ENCODE results near the gene SMIM24.

DNA sequence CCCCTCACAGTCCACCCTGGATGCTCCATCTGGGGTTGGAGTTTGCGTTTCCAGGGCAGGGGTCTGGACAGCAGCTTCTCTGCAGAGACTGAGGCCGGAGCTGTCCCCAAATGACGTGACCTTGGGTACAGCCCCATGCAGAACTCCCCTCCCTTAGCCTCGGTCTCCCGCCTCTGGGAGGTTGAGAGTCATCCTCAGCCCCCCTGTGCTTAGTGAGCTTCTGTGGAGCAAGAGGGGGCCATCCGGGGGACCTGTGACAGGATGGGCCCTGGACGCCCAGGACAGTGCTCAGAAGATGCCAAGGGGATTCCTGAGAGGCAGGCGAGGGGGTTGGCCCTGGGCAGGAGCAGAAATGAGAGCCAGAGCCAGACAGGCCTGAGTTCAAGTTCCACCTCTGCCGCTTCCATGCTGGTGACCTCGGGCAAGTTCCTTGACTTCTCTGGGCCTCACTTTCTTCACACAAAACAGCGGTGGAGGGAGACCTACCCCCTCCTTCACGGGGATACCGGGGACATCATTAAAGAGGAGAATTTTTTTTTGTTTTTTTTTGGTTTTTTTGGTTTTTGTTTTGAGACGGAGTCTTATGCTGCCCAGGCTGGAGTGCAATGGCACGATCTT is 20.3 kb downstream of the SMIM24 start:
- TF ChIP-seq CEBPB (IDR thresholded peaks at IDR 0.05): no peak
- TF ChIP-seq YY1 (IDR thresholded peaks at IDR 0.05; ENCODE audit: low read depth): no peak
